Measurements from ENCODE around the gene ADRA2A.

Gene ADRA2A

DNA sequence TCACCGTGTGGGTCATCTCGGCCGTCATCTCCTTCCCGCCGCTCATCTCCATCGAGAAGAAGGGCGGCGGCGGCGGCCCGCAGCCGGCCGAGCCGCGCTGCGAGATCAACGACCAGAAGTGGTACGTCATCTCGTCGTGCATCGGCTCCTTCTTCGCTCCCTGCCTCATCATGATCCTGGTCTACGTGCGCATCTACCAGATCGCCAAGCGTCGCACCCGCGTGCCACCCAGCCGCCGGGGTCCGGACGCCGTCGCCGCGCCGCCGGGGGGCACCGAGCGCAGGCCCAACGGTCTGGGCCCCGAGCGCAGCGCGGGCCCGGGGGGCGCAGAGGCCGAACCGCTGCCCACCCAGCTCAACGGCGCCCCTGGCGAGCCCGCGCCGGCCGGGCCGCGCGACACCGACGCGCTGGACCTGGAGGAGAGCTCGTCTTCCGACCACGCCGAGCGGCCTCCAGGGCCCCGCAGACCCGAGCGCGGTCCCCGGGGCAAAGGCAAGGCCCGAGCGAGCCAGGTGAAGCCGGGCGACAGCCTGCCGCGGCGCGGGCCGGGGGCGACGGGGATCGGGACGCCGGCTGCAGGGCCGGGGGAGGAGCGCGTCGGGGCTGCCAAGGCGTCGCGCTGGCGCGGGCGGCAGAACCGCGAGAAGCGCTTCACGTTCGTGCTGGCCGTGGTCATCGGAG lies 1.8 kb downstream of the ADRA2A start:
- DNase-seq (no peak), ATAC-seq (no peak)
- Mint-ChIP-seq H3K4me3 (no peak overlapping the region), H3K4me1 (peaks cover 17% of the 10 kb centered on the region), H3K27me3 (peaks cover 49% of the 10 kb centered on the region), H3K27ac (no peak overlapping the region), H3K36me3 (ENCODE audit: low read depth) (peaks cover 2% of the 10 kb centered on the region), H3K9me3 (no peaks in the 10 kb centered on the region)

DNA sequence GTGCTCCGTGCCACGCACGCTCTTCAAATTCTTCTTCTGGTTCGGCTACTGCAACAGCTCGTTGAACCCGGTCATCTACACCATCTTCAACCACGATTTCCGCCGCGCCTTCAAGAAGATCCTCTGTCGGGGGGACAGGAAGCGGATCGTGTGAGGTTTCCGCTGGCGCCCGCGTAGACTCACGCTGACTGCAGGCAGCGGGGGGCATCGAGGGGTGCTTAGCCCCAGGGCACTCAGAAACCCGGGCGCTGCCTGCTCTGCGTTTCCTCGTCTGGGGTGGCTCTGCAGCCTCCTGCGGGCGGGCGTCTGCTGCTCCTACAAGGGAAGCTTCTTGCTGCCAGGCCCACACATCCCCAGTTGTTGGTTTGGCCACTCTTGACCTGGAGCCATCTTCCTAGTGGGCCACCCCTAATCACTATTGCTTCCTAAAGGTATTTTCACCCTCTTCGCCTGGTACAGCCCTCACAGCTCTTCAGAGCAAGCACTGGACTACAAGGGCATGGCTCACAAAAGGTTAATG lies 2.5 kb downstream of the ADRA2A start:
- peaks cover 2% of the 10 kb centered on the region for H3K36me3 Mint-ChIP-seq (ENCODE audit: low read depth)
- ATAC-seq (no peak), DNase-seq (no peak)
- H3K4me3 Mint-ChIP-seq = no peak overlapping the region
- H3K9me3 Mint-ChIP-seq = no peaks in the 10 kb centered on the region
- no peak overlapping the region for H3K27ac Mint-ChIP-seq
- peaks cover 17% of the 10 kb centered on the region for H3K4me1 Mint-ChIP-seq
- peaks cover 44% of the 10 kb centered on the region for H3K27me3 Mint-ChIP-seq

DNA sequence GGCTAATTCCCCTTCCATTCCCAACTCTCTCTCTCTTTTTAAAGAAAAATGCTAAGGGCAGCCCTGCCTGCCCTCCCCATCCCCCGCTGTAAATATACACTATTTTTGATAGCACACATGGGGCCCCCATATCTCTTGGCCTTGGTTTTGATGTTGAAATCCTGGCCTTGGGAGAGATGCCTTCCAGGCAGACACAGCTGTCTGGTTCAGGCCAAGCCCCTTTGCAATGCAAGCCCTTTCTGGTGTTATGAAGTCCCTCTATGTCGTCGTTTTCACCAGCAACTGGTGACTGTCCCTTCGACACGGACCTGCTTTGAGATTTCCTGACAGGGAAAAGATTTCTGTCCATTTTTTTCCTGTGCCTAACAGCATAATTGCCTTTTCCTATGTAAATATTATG lies 3.0 kb downstream of the ADRA2A start:
- DNase-seq (no peak), ATAC-seq (no peak)
- no peak overlapping the region for H3K4me3 Mint-ChIP-seq
- H3K9me3 Mint-ChIP-seq = no peaks in the 10 kb centered on the region
- H3K36me3 Mint-ChIP-seq (ENCODE audit: low read depth) = peaks cover 2% of the 10 kb centered on the region
- no peak overlapping the region for H3K27ac Mint-ChIP-seq
- peaks cover 39% of the 10 kb centered on the region for H3K27me3 Mint-ChIP-seq
- peaks cover 17% of the 10 kb centered on the region for H3K4me1 Mint-ChIP-seq

GRCh38 chr10:111080224-111080623 lies 3.4 kb downstream of the ADRA2A start:
- H3K27me3 Mint-ChIP-seq = peaks cover 35% of the 10 kb centered on the region

DNA sequence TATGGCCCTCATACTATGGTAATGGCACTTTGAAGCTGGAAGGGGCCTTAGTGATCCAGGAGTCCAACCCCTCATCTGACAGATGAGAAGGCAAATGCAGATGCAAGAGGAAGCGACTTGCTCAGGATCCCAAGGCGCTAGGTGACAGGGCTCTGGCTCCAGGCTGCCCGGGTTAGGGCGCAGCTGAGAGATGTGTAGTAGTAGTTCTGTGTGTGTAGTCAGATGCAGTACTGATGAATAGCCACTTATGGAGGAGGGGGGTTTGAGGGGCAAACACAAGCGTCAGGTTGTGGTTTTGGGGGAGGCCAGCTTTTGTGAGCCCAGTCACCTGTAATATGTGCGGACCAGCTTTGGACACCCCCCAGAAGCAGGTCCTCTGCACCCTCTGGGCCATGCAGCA lies 4.8 kb downstream of the ADRA2A start:
- DNase-seq (no peak), ATAC-seq (no peak)
- H3K27ac Mint-ChIP-seq = no peak overlapping the region
- H3K36me3 Mint-ChIP-seq (ENCODE audit: low read depth) = peaks cover 2% of the 10 kb centered on the region
- H3K4me3 Mint-ChIP-seq = no peak overlapping the region
- no peaks in the 10 kb centered on the region for H3K9me3 Mint-ChIP-seq
- peaks cover 21% of the 10 kb centered on the region for H3K27me3 Mint-ChIP-seq
- peaks cover 7% of the 10 kb centered on the region for H3K4me1 Mint-ChIP-seq

More at GRCh38 chr10:111080224-111080623, 3.4 kb downstream of the ADRA2A start:
- Mint-ChIP-seq H3K4me1 (peaks cover 15% of the 10 kb centered on the region), H3K36me3 (ENCODE audit: low read depth) (peaks cover 2% of the 10 kb centered on the region), H3K9me3 (no peaks in the 10 kb centered on the region), H3K27ac (no peak overlapping the region), H3K4me3 (no peak overlapping the region)
- ATAC-seq (no peak), DNase-seq (no peak)

DNA sequence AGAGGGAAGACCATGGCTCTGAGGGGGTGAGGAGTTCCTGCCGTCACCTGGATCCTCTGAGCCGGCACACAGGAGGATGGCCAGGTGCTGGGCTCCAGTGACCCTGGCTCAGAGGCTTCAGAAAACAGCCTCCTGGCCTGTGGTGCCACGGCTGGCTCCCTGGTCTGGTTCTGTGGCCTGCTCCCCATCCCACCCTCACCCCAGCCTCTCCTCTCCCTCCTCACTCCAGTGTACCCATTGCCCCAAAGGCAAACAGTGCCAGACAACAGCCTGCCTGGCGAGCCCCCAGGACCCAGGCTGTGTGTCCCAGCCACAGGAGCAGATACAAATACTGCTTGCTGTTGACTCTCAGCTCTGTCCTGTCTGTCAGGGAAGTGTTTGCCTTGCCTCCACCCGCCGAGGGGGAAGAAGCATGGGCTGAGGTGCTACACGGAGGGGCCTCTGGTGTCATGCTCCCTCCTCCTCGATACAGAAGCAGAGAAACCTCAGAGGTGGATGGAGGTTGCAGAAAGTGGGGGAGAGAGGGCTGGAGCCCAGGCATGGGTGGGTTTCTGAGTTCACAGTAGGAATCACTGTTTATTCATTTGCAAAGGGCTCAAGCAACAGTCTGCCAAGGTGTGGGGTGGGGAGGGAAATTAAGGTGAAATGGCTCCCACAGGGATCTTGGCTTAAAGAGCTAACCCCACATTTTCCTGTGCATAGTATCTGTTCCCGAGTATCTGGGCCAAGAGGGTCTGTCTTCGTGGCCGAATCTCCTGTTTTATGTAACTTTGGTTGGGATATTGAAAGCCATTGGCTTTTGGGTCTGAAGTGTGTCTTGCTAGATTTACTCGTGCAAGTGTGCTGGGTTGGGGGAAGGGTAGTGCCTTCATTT lies 5.5 kb downstream of the ADRA2A start:
- ATAC-seq (no peak), DNase-seq (no peak)
- Mint-ChIP-seq H3K4me3 (no peak overlapping the region), H3K4me1 (peaks cover 5% of the 10 kb centered on the region), H3K27ac (no peak overlapping the region), H3K9me3 (no peaks in the 10 kb centered on the region), H3K36me3 (ENCODE audit: low read depth) (peaks cover 2% of the 10 kb centered on the region), H3K27me3 (peaks cover 23% of the 10 kb centered on the region)

- Mint-ChIP-seq H3K4me3 (no peak overlapping the region), H3K4me1 (no peaks in the 10 kb centered on the region), H3K27me3 (peaks cover 16% of the 10 kb centered on the region), H3K9me3 (no peaks in the 10 kb centered on the region), H3K27ac (no peak overlapping the region), H3K36me3 (ENCODE audit: low read depth) (peaks cover 2% of the 10 kb centered on the region)
- DNase-seq (no peak), ATAC-seq (peak; percentile 7)
Measured at GRCh38 chr10:111083222-111084095, 6.6 kb downstream of the ADRA2A start.

GRCh38 chr10:111084366-111085255 lies 7.8 kb downstream of the ADRA2A start:
- H3K27me3 Mint-ChIP-seq = peaks cover 12% of the 10 kb centered on the region

DNA sequence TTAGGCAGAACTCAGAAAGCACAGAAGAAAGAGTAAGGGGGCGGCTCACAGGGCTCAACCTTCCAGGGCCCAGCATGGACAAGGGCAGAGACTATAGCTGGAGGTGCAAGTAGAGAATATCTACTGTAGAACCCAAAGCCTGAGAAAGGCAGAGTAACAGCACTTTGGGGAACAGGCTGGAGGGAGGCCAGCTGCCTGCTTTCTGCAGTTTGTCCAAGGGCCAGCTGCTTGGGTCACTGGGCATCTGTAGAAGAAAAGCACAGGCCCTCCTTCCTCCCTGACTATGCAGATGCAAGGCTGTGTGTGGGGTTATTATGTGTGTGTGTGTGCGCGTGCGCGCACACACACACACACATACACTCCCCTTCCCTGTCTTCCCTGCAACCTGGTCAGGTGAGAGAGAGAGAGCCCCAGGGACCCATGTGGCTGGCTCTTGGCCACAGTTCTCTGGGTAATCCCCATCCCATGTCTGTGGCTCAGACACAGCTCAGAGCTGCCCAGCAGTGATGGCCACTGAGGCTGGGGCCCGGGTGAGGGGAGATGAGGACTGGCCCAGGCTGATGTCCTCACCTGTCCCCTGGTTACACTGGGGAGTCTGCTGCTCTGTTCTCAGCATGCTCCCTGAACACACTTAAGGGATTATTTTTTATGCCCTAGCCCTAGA lies 9.0 kb downstream of the ADRA2A start:
- Mint-ChIP-seq H3K4me1 (no peaks in the 10 kb centered on the region), H3K27ac (no peak overlapping the region), H3K36me3 (ENCODE audit: low read depth) (no peaks in the 10 kb centered on the region), H3K4me3 (no peak overlapping the region), H3K9me3 (no peaks in the 10 kb centered on the region), H3K27me3 (peaks cover 6% of the 10 kb centered on the region)
- DNase-seq (no peak), ATAC-seq (no peak)

More at GRCh38 chr10:111084366-111085255, 7.8 kb downstream of the ADRA2A start:
- H3K4me3 Mint-ChIP-seq = no peak overlapping the region
- DNase-seq (no peak), ATAC-seq (no peak)
- no peaks in the 10 kb centered on the region for H3K36me3 Mint-ChIP-seq (ENCODE audit: low read depth)
- H3K4me1 Mint-ChIP-seq = no peaks in the 10 kb centered on the region
- H3K27ac Mint-ChIP-seq = no peak overlapping the region
- H3K9me3 Mint-ChIP-seq = no peaks in the 10 kb centered on the region

DNA sequence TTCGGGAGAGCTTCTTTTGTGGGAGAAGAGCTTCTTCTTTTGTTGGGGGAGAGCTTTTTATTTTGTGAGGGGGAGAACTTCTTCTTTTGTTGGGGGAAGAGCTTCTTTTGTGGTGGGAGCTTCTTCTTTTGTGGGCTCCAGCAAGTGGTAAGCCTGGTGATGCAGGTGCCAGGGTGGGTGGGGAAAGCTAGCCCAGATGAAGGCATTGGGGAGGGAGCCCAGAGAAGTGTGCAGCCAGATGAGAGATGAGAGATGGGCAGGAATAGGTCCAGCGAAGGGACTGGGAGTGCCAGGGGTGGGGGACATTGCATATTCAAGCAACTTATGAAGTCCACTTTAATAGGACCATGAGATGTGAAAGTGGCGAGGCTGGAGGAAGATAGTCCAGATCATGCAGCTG lies 9.7 kb downstream of the ADRA2A start:
- ATAC-seq (no peak), DNase-seq (no peak)
- H3K27me3 Mint-ChIP-seq = peaks cover 6% of the 10 kb centered on the region
- H3K36me3 Mint-ChIP-seq (ENCODE audit: low read depth) = no peaks in the 10 kb centered on the region
- no peak overlapping the region for H3K4me3 Mint-ChIP-seq
- H3K4me1 Mint-ChIP-seq = no peaks in the 10 kb centered on the region
- no peak overlapping the region for H3K27ac Mint-ChIP-seq
- no peaks in the 10 kb centered on the region for H3K9me3 Mint-ChIP-seq

GRCh38 chr10:111087331-111087756 lies 10.5 kb downstream of the ADRA2A start:
- no peak overlapping the region for H3K27ac Mint-ChIP-seq
- H3K27me3 Mint-ChIP-seq = peaks cover 6% of the 10 kb centered on the region
- DNase-seq = no peak

GRCh38 chr10:111087968-111088505 lies 11.2 kb downstream of the ADRA2A start:
- Mint-ChIP-seq H3K27ac (no peak overlapping the region), H3K27me3 (peaks cover 6% of the 10 kb centered on the region), H3K4me3 (no peak overlapping the region), H3K36me3 (ENCODE audit: low read depth) (no peaks in the 10 kb centered on the region), H3K9me3 (no peaks in the 10 kb centered on the region), H3K4me1 (no peaks in the 10 kb centered on the region)
- ATAC-seq = no peak
- DNase-seq = no peak

More at GRCh38 chr10:111087331-111087756, 10.5 kb downstream of the ADRA2A start:
- Mint-ChIP-seq H3K4me3 (no peak overlapping the region), H3K36me3 (ENCODE audit: low read depth) (no peaks in the 10 kb centered on the region), H3K9me3 (no peaks in the 10 kb centered on the region), H3K4me1 (no peaks in the 10 kb centered on the region)
- ATAC-seq = no peak

GRCh38 chr10:111089293-111089692 lies 12.5 kb downstream of the ADRA2A start:
- DNase-seq (no peak), ATAC-seq (no peak)
- no peaks in the 10 kb centered on the region for H3K36me3 Mint-ChIP-seq (ENCODE audit: low read depth)
- no peaks in the 10 kb centered on the region for H3K9me3 Mint-ChIP-seq
- no peaks in the 10 kb centered on the region for H3K4me1 Mint-ChIP-seq
- no peak overlapping the region for H3K4me3 Mint-ChIP-seq
- peaks cover 9% of the 10 kb centered on the region for H3K27me3 Mint-ChIP-seq
- no peak overlapping the region for H3K27ac Mint-ChIP-seq
